Hematopoietic multipotent progenitor cell treated with erythropoietin and hydrocortisone succinate and interleukin-3 and kit ligand, for 15 days (in vitro differentiated cells): ENCODE results near the gene C14orf119.

ENCODE experiments used
- DNase-seq: peaks from one replicate; pipeline ENCODE4 v3.0.0-alpha.2; 2015; ENCODE audit warnings: low spot score

Gene C14orf119

GRCh38 chr14:23060536-23061260 is 34.6 kb upstream of the C14orf119 start:
- DNase-seq = no peak

- DNase-seq = no peak
These were observed 33.3 kb upstream of the C14orf119 start for GRCh38 chr14:23062002-23062401.

DNA sequence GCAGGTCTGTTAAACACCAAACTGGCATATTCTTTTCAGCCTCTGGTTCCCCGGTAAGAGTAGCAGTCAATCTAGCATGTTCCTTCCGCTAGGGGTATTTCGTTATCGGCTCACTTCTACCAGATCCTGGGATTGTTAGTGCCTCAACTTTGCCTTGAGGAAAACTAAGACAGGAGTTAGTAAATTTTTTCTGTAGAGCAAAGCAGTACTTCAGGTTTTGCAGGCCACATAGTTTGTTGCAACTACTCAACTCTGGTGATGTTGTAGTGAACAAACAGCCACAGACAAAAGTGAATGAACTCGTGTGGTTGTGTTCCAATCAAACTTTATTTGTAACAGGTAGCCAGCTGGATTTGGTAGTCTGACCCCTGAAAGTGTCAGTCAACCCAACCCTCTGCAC is 31.7 kb upstream of the C14orf119 start:
- DNase-seq = no peak

DNA sequence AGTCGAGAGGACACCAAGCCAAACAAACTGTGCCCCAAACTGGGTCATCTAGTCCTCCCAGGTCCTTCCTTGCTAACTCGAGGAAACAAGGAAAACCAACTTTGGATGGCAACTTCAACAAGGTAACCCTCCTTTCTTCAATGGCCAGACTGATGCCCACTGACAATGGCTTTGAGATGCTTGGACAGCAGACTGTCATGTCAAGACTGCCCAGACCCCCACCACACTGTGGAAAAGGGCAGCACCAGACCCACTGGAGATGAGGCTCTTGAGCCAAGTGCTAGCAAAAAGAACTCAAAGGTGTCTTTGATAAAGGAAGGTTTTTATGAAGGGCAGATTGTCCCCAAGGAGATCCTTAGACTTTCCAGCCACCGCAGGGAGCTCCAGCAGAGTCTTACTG is 28.9 kb upstream of the C14orf119 start:
- DNase-seq = no peak

DNA sequence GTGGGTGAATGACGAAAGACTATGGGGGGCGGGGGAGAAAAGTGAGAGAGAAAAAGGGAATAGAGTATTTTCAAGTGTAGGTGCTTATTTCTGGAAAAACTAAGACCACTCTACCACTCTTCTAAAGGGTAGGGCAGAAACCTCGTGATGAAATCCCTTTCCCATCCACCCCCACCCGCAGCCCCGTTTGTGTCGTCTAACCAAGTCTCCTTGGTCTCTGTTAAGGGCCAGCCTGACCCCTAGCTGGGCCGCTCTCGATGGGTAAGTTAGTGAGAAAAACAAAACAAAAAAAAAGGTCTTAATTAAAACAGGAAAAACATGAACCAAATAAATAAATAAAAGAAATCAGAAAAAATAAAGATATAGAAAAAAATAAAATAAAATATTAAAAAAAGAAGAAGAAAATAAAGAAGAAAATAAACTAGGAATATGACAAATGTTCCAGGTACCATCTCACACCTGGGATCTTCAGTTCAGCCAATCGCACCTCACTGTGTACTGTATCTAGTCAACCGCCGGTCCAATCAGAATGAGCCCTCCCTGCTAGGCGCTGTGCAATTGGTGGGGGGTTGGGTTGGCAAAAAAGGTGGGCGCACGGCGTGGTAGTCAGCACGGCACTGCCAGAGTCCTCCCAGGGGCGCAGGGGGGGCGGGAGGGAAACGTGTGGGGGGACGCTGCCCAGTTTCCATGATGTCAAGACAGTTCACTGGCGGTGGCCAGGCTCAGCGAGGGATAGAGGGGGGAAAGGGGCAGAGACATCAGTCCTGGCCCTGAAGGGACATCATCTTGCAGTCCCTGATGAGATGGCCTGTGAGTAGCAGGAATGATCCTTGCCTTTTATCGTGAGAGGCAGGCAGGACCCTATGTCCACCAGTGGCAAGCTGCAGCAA is 28.2 kb upstream of the C14orf119 start:
- DNase-seq = no peak

DNA sequence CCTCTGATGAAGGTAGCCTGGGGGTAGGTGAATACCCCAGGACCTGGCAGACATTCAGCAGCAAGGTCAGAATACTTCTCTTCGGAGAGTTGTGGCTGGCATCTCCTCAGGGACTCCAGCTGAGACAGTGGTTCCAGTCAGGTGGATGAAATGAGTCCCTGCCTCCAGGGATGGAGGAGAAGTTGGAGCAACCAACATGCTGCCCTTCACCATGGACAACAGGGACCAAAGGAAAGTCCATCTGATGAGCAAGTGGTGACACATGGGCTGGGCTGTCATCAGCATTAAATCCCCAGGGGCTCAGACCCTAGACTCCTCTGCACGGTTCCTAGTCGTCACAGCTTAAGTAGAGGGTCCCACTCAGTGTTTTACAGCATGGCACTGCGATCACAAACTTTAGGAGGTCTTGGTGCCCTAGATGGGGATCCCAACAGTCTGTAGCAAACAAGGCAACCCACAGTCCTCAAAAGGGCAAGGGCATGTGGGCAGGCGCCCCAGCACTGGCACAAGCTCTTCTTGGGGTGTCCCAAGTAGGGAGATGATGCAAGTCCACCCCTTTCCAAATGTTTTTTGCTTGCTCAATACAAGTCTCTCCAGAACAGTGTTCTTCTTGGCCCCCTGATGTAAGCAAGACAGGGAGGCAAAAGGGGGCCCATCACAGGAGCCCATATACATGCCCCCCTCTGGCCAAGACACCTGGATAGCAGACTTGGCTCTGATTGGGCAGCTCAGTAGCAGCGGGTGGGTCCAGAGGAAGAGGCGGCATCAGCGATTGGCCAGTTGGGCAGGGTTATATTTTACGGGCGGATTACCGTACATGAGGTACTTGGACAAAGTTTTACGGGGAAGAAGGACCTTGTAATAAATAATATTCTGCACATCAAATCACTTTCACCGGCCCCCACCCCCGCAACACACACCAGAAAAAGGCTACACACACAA is 27.2 kb upstream of the C14orf119 start:
- DNase-seq = no peak

DNA sequence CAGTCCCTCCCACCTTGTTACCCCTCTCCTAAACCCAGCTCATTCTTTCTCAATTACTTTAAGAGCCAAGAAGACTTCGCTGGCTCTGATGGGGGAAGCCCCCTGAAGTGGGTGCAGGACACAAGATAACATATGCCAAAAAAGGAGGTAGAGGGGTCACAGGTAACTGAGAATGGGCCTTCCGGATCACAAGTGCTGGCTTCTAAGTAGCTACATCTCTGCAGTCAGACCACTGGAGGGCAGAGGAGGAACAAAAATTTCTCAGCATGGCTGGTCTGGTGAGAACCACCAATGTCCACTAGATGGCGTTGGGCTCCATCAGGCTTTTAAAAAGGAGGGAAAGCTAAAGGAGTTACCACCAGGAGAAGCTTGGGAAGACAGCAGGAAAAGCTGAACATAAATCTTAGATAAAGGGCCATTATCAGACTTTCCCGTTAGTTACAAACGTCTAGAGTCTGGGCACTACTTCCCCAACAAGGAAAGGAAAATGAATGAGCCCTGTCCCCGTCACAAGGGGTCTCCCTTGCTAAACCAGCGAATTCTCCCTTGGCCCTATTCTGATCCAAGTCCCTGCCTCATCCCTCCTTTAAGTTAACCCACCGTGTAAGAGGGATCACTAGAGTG is 26.4 kb upstream of the C14orf119 start:
- peak; percentile 91 for DNase-seq

DNA sequence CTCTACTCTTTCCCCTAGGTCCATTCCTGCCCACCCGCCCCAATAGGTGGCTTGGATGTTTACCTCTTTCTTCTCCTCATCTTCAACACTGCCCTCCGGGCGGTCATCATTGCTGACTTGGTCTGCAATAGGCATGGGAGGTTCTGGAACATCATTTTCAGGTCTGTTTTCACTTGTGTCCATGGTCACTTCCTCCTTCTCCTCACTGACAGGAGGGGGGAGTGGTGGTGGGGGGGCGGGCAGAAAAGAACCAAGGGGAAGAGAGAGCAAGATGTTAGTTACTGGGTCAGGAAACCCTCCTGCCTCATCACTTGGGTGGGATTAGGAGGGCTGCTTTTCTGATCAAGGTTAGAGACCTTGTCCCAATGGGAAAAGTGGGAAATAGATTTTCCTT is 25.9 kb upstream of the C14orf119 start:
- no peak for DNase-seq

DNA sequence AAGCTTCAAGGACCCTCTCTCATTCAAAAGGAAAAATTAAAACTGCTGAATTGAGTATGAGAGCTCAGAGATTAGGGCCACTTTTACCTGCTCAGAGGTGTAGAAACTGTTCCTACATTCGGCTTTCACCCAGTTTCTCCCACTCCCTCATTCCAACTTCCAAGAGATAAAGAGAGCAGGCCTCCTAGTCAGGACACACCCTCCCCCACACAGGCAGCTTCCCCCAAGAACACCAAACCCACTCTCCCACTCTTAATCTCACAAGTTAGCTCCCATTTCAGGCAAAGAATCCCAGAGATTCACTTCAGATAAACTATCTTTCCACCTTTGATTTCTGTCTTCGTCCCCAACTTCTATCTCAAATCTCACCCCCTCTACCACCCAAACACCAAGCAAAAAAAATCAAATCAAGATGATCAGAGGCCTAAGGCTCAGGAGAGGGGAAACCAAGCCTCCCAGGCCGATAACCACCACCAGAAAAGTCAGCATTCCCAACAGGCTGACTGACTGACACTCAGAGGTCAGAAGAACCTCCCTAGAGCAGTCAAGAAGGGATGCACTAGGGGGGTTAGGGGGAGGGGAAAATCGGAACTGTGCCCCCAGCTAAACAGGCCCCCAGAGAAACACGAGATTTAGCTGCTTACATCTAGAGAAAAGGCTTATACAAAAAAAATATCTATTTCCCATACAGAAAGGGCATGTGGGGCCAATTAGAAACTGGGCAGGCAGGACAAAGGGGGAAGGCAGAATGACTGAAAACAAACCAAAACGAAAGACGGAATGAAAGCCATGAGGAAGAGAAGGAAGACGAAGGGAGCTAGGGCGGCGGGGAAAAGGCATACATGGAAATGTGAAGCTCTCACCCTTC is 24.8 kb upstream of the C14orf119 start:
- no peak for DNase-seq

- peak; percentile 88 for DNase-seq
These were observed 23.9 kb upstream of the C14orf119 start for GRCh38 chr14:23071244-23071920.

GRCh38 chr14:23071921-23072539 is 23.3 kb upstream of the C14orf119 start:
- DNase-seq = no peak

DNA sequence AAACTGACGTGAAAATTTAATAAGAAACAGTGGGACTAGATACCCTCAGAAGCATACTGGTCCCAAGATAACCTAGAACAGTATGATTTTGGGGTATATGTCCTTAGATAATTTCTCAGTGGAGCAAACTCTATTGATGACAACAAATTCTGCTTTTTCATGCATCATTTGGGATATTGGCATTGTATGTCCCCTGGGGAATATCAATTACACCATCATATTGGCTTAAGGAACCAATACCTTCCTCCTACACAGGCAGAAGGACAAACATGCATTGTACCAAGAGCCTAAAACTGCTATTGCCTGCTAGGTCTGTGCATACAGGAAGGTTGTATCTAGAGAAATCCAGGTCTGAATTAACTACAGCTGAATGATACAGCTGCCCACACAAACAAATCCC is 20.4 kb upstream of the C14orf119 start:
- DNase-seq = no peak

- peak; percentile 71 for DNase-seq
These were observed 18.4 kb upstream of the C14orf119 start for GRCh38 chr14:23076785-23077408.

- DNase-seq = no peak
These were observed 17.3 kb upstream of the C14orf119 start for GRCh38 chr14:23077962-23078361.

GRCh38 chr14:23078692-23079116 is 16.6 kb upstream of the C14orf119 start:
- DNase-seq = peak; percentile 65

- DNase-seq = no peak
These were observed 15.6 kb upstream of the C14orf119 start for GRCh38 chr14:23079716-23080115.

DNA sequence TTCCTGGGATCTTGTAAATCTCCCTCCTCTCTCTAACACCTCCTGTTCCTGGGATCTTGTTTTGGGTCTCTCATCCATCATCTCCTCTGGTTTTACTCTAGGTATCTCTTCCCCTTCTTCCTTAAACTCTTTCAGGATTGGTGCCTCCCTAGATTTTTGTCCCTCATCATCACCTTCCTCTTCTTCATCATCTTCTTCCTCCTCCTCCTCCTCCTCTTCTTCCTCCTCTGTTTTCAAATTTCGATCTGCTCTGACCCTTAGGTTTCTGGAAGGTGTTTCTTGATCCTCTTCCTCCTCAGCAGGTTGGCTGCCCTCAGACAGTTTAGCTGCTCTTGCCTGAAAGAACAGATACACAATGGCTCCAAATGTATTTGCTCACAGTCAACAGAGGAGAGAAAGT is 14.8 kb upstream of the C14orf119 start:
- no peak for DNase-seq

DNA sequence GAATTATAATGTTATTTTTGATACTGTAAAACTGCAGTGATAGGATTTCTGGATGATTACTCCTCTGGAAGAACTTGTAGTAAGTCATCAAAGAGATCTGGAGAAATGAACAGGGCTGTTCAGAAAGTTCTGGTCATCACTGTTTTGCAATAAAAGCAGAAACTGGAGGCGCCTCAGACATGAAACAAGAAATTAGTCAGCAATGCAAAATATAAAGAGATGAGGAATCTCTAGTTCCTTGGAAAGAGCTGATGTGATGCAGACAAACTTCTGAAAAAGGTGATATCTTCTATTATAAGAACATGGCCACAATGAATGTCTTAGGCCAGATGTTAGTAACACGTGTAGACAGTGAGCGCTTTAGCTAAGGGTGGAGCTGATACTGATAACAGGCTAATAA is 9.8 kb upstream of the C14orf119 start:
- DNase-seq = no peak

DNA sequence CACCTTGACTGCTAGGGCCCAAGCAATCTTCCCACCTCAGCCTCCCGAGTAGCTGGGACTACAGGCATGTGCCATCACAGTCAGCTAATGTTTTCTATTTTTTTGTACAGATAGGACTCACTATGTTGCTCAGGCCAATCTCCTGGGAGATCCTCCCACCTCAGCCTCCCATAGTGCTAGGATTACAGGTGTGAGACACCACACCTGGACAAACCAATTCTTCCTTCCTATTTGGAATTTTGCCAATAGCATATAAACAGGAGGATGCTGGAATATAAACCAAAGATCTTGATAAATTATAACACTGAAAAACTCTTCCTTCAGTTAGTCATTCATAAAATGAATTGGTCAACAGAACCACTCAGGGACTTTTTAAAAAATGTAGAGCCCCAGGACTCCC is 8.7 kb upstream of the C14orf119 start:
- no peak for DNase-seq
